Stomach (tissue), 4 donors: ENCODE data around the gene KRT34.

Source experiments
- CTCF ChIP-seq, 7 experiments: fragments of 450-650 bp in 4 of 7; fragments of 200-600 bp in 3 of 7; sonication (generic) in 3 of 7; IDR thresholded peaks; one replicate each; pipeline ENCODE4 v1.5.1; 2016 to 2019; ENCODE audit warnings: antibody characterized with exemption in 7 of 7, control low read depth in 2 of 7, mild to moderate bottlenecking in 1 of 7
- EP300 ChIP-seq: sonication (generic); formaldehyde crosslinking; IDR thresholded peaks from one replicate; pipeline ENCODE4 v1.6.1; 2017; ENCODE audit warnings: antibody characterized with exemption
- POLR2A ChIP-seq, 4 donors: fragments of 450-650 bp; IDR thresholded peaks; one replicate each; pipeline ENCODE4 v1.6.1; 2016; ENCODE audit warnings: antibody characterized with exemption in 4 of 4, control low read depth in 2 of 4, mild to moderate bottlenecking in 1 of 4, moderate library complexity in 1 of 4
- POLR2AphosphoS5 ChIP-seq, 3 donors: sonication (generic); formaldehyde crosslinking; IDR thresholded peaks; one replicate each; pipeline ENCODE4 v1.6.1; 2016; ENCODE audit warnings: antibody characterized with exemption in 3 of 3

- no peak for TF ChIP-seq CTCF (IDR thresholded peaks at IDR 0.05)
- TF ChIP-seq POLR2A (IDR thresholded peaks at IDR 0.05) = no peak
- TF ChIP-seq EP300 = no peak
- no peak for TF ChIP-seq POLR2AphosphoS5 (IDR thresholded peaks at IDR 0.05)
These were observed 18.2 kb downstream of the KRT34 start for GRCh38 chr17:41363881-41364280.
